Osteoblast (primary cell): ENCODE results near the gene ZNF414. TPM values are rescaled to one million over a fixed set of nuclear protein-coding genes. Genes with fewer than 3 reads are reported as not detected.
A peak's percentile ranks its signal among the peaks of the same experiment; 100 is the strongest.

Experiments
- DNase-seq: peaks from one replicate; pipeline ENCODE4 v3.0.0; 2011; ENCODE audit warnings: low spot score, mixed read lengths; ENCODE audit not compliant: insufficient read length; ENCODE audit errors: missing footprints
- H2AFZ ChIP-seq: 2 replicates; pipeline ENCODE4 v1.6.0; 2011; ENCODE audit warnings: mild to moderate bottlenecking, low read length
- H3K27ac ChIP-seq: 2 replicates; pipeline ENCODE4 v1.5.1; 2011; ENCODE audit warnings: mild to moderate bottlenecking, low read depth, low read length, moderate library complexity
- H3K27me3 ChIP-seq: 2 replicates; pipeline ENCODE4 v1.6.0; 2012; ENCODE audit warnings: mild to moderate bottlenecking, control low read depth, inconsistent platforms, low read length, moderate library complexity; ENCODE audit not compliant: insufficient read depth
- H3K36me3 ChIP-seq: 2 replicates; pipeline ENCODE4 v1.5.1; 2011; ENCODE audit warnings: mild to moderate bottlenecking, low read length, control low read depth, moderate library complexity; ENCODE audit not compliant: insufficient read depth
- H3K4me1 ChIP-seq: 2 replicates; pipeline ENCODE4 v1.5.1; 2011; ENCODE audit warnings: mild to moderate bottlenecking, low read length, control low read depth, moderate library complexity; ENCODE audit not compliant: insufficient read depth
- H3K4me2 ChIP-seq: 2 replicates; pipeline ENCODE4 v1.6.0; 2011; ENCODE audit warnings: mild to moderate bottlenecking, low read length; ENCODE audit not compliant: insufficient read depth
- H3K4me3 ChIP-seq: fragments of 200-600 bp; sonication (generic); 3 replicates; pipeline ENCODE4 v1.5.1; 2012; ENCODE audit warnings: mild to moderate bottlenecking, low read length, inconsistent platforms; ENCODE audit not compliant: insufficient read depth
- H3K79me2 ChIP-seq: 2 replicates; pipeline ENCODE4 v1.6.0; 2012; ENCODE audit warnings: mild to moderate bottlenecking, low read length, control low read depth, inconsistent platforms; ENCODE audit not compliant: insufficient read depth
- H3K9me3 ChIP-seq: 2 replicates; pipeline ENCODE4 v1.5.1; 2011; ENCODE audit warnings: low read depth, low read length, control low read depth
- H4K20me1 ChIP-seq: 2 replicates; pipeline ENCODE4 v1.6.0; 2012; ENCODE audit warnings: mild to moderate bottlenecking, low read length, control low read depth; ENCODE audit not compliant: insufficient read depth
- CTCF ChIP-seq: IDR thresholded peaks from 2 replicates; pipeline ENCODE4 v1.5.1; 2011; ENCODE audit warnings: mild to moderate bottlenecking, low read depth, low read length, moderate library complexity; ENCODE audit errors: extremely low read depth
- total RNA-seq: library from RNA; depleted of rRNA; stranded (reverse); fragments of >200 nt; gene quantifications from 2 replicates; pipeline ENCODE4 v1.2.3, GENCODE V29; 2012

ZNF414 gene
- total RNA-seq, 1 donor, result 6.9 TPM

- Histone ChIP-seq H3K4me3 (no peak overlapping the region), H2AFZ (no peak overlapping the region), H3K27ac (no peak overlapping the region), H3K4me2 (no peak overlapping the region), H3K36me3 (no peaks in the 10 kb centered on the region), H3K79me2 (no peaks in the 10 kb centered on the region), H3K27me3 (no peaks in the 10 kb centered on the region), H4K20me1 (no peaks in the 10 kb centered on the region), H3K9me3 (no peaks in the 10 kb centered on the region), H3K4me1 (no peaks in the 10 kb centered on the region)
- TF ChIP-seq CTCF, result no peak
- DNase-seq, result peak; percentile 65
Measured at GRCh38 chr19:8552810-8553209, 38.8 kb upstream of the ZNF414 start.

GRCh38 chr19:8550070-8550469, 36.1 kb upstream of the ZNF414 start:
- no peaks in the 10 kb centered on the region for H3K79me2 ChIP-seq
- no peaks in the 10 kb centered on the region for H3K36me3 ChIP-seq
- no peaks in the 10 kb centered on the region for H3K4me1 ChIP-seq
- H2AFZ ChIP-seq, result no peak overlapping the region
- no peaks in the 10 kb centered on the region for H3K9me3 ChIP-seq
- no peak overlapping the region for H3K4me2 ChIP-seq
- no peak overlapping the region for H3K4me3 ChIP-seq
- no peak overlapping the region for H3K27ac ChIP-seq
- TF ChIP-seq CTCF, result no peak
- DNase-seq, result peak; percentile 44
- no peaks in the 10 kb centered on the region for H3K27me3 ChIP-seq
- H4K20me1 ChIP-seq, result no peaks in the 10 kb centered on the region

GRCh38 chr19:8545743-8546142, 31.8 kb upstream of the ZNF414 start:
- Histone ChIP-seq H3K4me3 (no peak overlapping the region), H3K27ac (no peak overlapping the region)

GRCh38 chr19:8544168-8544567, 30.2 kb upstream of the ZNF414 start:
- Histone ChIP-seq H3K9me3 (no peaks in the 10 kb centered on the region), H3K4me2 (no peak overlapping the region), H3K79me2 (no peaks in the 10 kb centered on the region), H3K36me3 (no peaks in the 10 kb centered on the region), H3K27me3 (no peaks in the 10 kb centered on the region), H2AFZ (no peak overlapping the region), H3K27ac (no peak overlapping the region), H3K4me3 (no peak overlapping the region), H3K4me1 (no peaks in the 10 kb centered on the region), H4K20me1 (no peaks in the 10 kb centered on the region)
- DNase-seq, result peak; percentile 47
- TF ChIP-seq CTCF, result no peak

More at GRCh38 chr19:8545743-8546142, 31.8 kb upstream of the ZNF414 start:
- Histone ChIP-seq H4K20me1 (no peaks in the 10 kb centered on the region), H3K4me1 (no peaks in the 10 kb centered on the region), H3K27me3 (no peaks in the 10 kb centered on the region), H2AFZ (no peak overlapping the region), H3K79me2 (no peaks in the 10 kb centered on the region), H3K4me2 (no peak overlapping the region), H3K9me3 (no peaks in the 10 kb centered on the region), H3K36me3 (no peaks in the 10 kb centered on the region)
- TF ChIP-seq CTCF, result no peak
- DNase-seq, result peak; percentile 10
